IgD-negative memory B cell (primary cell): Measurements from ENCODE around the gene CABLES2. TPM values are rescaled to one million over a fixed set of nuclear protein-coding genes. Genes with fewer than 3 reads are reported as not detected.

Source experiments
- H3K27ac Mint-ChIP-seq, 3 donors: one replicate each; pipeline ENCODE4 v1.8.0; 2020 to 2022; ENCODE audit warnings: mild to moderate bottlenecking in 3 of 3, mixed read lengths in 3 of 3, moderate library complexity in 1 of 3
- H3K27me3 Mint-ChIP-seq: one replicate; pipeline ENCODE4 v1.8.0; 2021; ENCODE audit warnings: mixed read lengths
- H3K36me3 Mint-ChIP-seq: one replicate; pipeline ENCODE4 v1.8.0; 2020; ENCODE audit warnings: mild to moderate bottlenecking, mixed read lengths
- H3K4me1 Mint-ChIP-seq, 3 donors: one replicate each; pipeline ENCODE4 v1.8.0; 2020 to 2022; ENCODE audit warnings: mixed read lengths in 3 of 3, mild to moderate bottlenecking in 1 of 3
- H3K4me3 Mint-ChIP-seq, 4 donors: one replicate each; pipeline ENCODE4 v1.8.0; 2020 to 2022; ENCODE audit warnings: mild to moderate bottlenecking in 4 of 4, mixed read lengths in 4 of 4, moderate library complexity in 3 of 4
- H3K9me3 Mint-ChIP-seq, 3 donors: one replicate each; pipeline ENCODE4 v1.8.0; 2020 to 2021; ENCODE audit warnings: mixed read lengths in 3 of 3, mild to moderate bottlenecking in 1 of 3
- polyA plus RNA-seq: library from polyadenylated mRNA; unstranded; fragments of 300-500 nt; fragmentation: Illumina TruSeq; gene quantifications from one replicate; pipeline ENCODE4 v1.2.3, GENCODE V29; 2021

Gene CABLES2
- polyA plus RNA-seq, 1 donor from 2014 or later, result 1.1 TPM

- H3K27ac Mint-ChIP-seq, result peak overlapping the region in 1 of 3 donors; percentile 46
- no peak overlapping the region for H3K4me3 Mint-ChIP-seq
- no peaks in the 10 kb centered on the region for H3K27me3 Mint-ChIP-seq
- H3K9me3 Mint-ChIP-seq, result no peaks in the 10 kb centered on the region
- no peaks in the 10 kb centered on the region for H3K36me3 Mint-ChIP-seq
- H3K4me1 Mint-ChIP-seq, result no peaks in the 10 kb centered on the region
These were observed 50.4 kb downstream of the CABLES2 start for GRCh38 chr20:62356589-62357186.

DNA sequence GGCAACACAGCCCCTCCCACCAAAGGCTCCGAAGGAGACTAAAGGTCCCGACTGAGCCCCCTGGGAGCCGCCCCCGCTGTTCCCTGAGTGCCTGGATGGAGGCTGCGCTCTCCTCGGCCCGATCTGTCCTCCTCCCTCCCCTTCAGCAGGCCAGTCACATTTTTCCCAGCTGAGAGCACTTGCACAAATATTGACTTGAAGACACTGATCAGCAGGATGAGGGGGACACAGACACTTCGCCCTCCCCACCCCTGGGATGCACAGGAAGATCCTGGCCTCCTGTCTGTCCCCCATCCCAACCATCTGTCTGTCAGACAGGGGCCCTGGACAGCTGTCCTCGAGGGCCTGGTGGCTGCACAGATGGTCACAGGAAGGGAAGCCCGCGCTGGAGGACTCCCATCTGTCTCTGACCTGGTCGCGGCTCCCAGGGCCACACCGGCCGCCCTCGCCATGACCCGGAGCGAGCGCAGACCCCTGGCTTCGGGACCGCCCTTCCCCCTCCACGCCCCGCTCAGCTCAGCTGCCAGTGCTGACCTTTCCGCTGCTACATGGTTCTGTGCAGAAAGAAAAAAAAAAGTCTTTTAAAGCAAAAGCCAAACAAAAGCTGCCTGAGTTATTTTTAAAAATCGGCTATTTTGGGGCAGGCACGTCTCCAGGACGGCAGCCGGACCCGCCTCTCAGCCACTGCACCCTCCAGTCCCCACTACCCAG is 51.1 kb downstream of the CABLES2 start:
- H3K27me3 Mint-ChIP-seq, result no peaks in the 10 kb centered on the region
- H3K4me3 Mint-ChIP-seq, result no peak overlapping the region
- H3K27ac Mint-ChIP-seq, result no peak overlapping the region
- no peaks in the 10 kb centered on the region for H3K36me3 Mint-ChIP-seq
- no peaks in the 10 kb centered on the region for H3K9me3 Mint-ChIP-seq
- no peaks in the 10 kb centered on the region for H3K4me1 Mint-ChIP-seq

DNA sequence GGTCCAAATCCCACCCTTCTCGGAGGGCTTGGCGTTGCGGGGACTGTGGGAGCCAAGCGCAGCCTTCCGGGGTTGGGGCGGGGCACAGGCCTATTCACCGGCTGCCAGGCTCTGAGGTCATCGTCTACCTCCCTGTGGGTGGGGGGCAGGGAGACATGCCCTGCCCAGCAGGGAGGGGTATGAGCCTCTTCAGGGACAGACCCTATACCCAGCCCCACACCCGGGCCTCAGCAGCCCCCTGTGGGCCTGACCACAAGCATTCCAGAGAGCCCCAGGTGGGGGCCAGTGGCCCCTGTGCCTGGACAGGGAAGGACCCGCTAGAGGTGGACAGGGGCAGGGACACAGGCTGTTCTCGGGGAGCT is 51.6 kb downstream of the CABLES2 start:
- H3K4me3 Mint-ChIP-seq, result no peak overlapping the region
- no peaks in the 10 kb centered on the region for H3K36me3 Mint-ChIP-seq
- H3K27ac Mint-ChIP-seq, result no peak overlapping the region
- no peaks in the 10 kb centered on the region for H3K4me1 Mint-ChIP-seq
- H3K27me3 Mint-ChIP-seq, result no peaks in the 10 kb centered on the region
- H3K9me3 Mint-ChIP-seq, result no peaks in the 10 kb centered on the region

GRCh38 chr20:62354811-62355341 is 52.2 kb downstream of the CABLES2 start:
- Mint-ChIP-seq H3K4me3 (no peak overlapping the region), H3K27ac (no peak overlapping the region), H3K4me1 (no peaks in the 10 kb centered on the region), H3K27me3 (no peaks in the 10 kb centered on the region), H3K9me3 (no peaks in the 10 kb centered on the region), H3K36me3 (no peaks in the 10 kb centered on the region)

- Mint-ChIP-seq H3K9me3 (peaks cover 0 to 2% (median 0%) of the 10 kb centered on the region in 3 donors), H3K27me3 (no peaks in the 10 kb centered on the region), H3K4me3 (no peak overlapping the region), H3K4me1 (no peaks in the 10 kb centered on the region), H3K36me3 (no peaks in the 10 kb centered on the region), H3K27ac (no peak overlapping the region)
These were observed 52.9 kb downstream of the CABLES2 start for GRCh38 chr20:62354031-62354808.

GRCh38 chr20:62353289-62354030 is 53.6 kb downstream of the CABLES2 start:
- H3K9me3 Mint-ChIP-seq, result peaks cover 0 to 2% (median 0%) of the 10 kb centered on the region in 3 donors

DNA sequence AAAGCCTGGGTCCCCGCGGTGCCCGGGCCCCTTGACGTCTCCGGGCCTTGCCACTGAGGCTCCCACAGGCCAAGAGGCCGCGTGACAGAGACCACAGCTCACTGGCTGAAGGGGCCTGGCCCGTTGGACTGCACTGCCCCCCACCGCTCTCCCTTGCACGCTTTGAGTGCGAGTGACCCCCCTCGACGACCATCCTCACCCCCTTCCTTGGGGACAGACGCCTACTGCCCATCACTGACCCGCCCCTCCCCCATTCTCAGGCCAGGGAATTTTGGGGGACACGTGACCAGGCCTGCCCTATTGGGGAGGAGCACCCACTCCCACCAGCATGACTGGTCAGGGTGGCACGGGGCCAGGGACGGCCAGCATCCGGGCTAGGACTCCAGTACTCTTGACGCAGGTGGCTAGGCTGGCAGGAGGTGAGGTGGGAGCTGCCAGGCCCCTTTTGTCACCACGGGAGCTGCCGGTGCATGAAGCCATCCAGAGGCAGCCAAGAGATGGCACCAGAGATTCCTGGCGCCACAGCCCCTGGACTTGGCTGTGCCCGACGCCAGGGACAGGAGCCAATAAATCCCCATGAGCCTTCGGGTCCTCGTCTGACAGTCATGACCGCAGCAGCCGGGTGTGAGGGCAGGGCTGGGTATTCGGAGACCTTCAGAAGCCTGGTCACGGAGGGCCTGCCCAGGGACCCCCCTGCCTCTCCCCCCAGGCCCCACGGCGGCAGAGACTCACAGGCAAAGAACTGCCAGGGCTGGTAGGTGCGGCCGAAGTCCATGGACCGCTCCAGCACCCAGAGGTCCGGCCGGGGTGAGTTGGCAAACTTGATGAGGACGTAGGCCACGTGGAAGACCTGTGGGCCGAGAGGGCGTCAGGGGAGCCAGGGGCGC is 54.4 kb downstream of the CABLES2 start:
- Mint-ChIP-seq H3K4me3 (no peak overlapping the region), H3K27me3 (no peaks in the 10 kb centered on the region), H3K27ac (no peak overlapping the region), H3K9me3 (peaks cover 0 to 2% (median 0%) of the 10 kb centered on the region in 3 donors), H3K4me1 (peaks cover 0 to 1% (median 0%) of the 10 kb centered on the region in 3 donors), H3K36me3 (peaks cover 3% of the 10 kb centered on the region)

More at GRCh38 chr20:62353289-62354030, 53.6 kb downstream of the CABLES2 start:
- no peak overlapping the region for H3K27ac Mint-ChIP-seq
- no peak overlapping the region for H3K4me3 Mint-ChIP-seq
- peaks cover 3% of the 10 kb centered on the region for H3K36me3 Mint-ChIP-seq
- peaks cover 0 to 1% (median 0%) of the 10 kb centered on the region in 3 donors for H3K4me1 Mint-ChIP-seq
- no peaks in the 10 kb centered on the region for H3K27me3 Mint-ChIP-seq

GRCh38 chr20:62351469-62352401 is 55.4 kb downstream of the CABLES2 start:
- Mint-ChIP-seq H3K36me3 (peaks cover 3% of the 10 kb centered on the region), H3K4me3 (no peak overlapping the region), H3K9me3 (peaks cover 0 to 2% (median 0%) of the 10 kb centered on the region in 3 donors), H3K4me1 (peaks cover 0 to 1% (median 0%) of the 10 kb centered on the region in 3 donors), H3K27me3 (no peaks in the 10 kb centered on the region), H3K27ac (no peak overlapping the region)

GRCh38 chr20:62350629-62351422 is 56.3 kb downstream of the CABLES2 start:
- no peaks in the 10 kb centered on the region for H3K27me3 Mint-ChIP-seq
- peaks cover 0 to 1% (median 0%) of the 10 kb centered on the region in 3 donors for H3K4me1 Mint-ChIP-seq
- peaks cover 3% of the 10 kb centered on the region for H3K36me3 Mint-ChIP-seq
- H3K9me3 Mint-ChIP-seq, result peaks cover 0 to 2% (median 0%) of the 10 kb centered on the region in 3 donors
- no peak overlapping the region for H3K4me3 Mint-ChIP-seq
- H3K27ac Mint-ChIP-seq, result no peak overlapping the region

DNA sequence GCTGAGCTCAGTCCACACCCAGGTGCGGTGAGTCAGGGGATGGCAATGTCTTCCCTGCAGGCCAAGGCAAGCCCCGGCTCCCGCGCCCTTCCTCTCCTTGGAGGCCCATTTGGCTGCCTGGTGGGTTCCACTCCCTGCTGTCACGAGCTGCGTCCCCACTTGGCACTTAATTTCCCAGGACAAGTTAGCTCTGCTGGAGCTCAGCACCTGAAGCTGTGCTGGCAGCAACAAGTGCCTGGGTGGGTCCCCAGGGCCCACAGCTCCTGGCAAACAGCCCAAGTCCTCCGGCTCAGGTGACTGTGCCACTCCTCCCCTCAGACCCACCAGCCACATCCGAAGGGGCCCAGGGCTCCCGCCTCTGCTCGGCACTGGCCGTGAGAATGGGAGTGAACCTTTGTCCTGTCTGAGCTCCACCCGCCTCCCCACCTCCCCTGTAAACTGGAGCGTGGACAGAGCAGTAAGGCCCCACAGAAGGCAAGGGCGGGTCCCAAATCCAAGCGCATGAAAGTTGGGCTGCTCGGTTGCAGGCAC is 56.9 kb downstream of the CABLES2 start:
- no peak overlapping the region for H3K4me3 Mint-ChIP-seq
- H3K4me1 Mint-ChIP-seq, result peaks cover 0 to 1% (median 0%) of the 10 kb centered on the region in 3 donors
- H3K9me3 Mint-ChIP-seq, result peaks cover 0 to 2% (median 0%) of the 10 kb centered on the region in 3 donors
- no peak overlapping the region for H3K27ac Mint-ChIP-seq
- peaks cover 3% of the 10 kb centered on the region for H3K36me3 Mint-ChIP-seq
- no peaks in the 10 kb centered on the region for H3K27me3 Mint-ChIP-seq

DNA sequence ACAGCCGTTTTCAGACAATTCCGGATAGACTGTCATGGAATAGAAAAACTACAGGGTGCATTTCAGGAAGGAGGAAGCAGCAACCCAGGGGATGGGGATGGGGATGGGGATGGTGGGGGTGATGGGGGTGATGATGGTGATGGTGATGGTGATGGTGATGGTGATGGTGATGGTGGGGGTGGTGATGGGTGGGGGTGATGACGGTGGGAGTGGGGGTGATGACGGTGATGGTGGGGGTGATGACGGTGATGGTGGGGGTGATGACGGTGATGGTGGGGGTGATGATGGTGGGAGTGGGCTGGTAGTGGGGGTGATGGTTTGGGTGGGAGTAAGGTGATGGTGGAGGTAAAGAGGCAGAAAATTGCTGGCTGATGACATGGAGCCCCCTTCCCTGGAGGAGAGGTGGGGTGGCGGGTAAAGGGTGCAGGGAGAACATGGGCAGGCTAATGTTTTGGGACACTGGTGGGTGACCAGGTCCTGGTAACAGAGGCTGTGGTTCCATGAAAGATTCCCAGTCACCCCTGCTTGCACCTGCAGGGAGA is 57.5 kb downstream of the CABLES2 start:
- no peak overlapping the region for H3K27ac Mint-ChIP-seq
- peaks cover 0 to 4% (median 2%) of the 10 kb centered on the region in 3 donors for H3K4me1 Mint-ChIP-seq
- H3K9me3 Mint-ChIP-seq, result peaks cover 0 to 2% (median 0%) of the 10 kb centered on the region in 3 donors
- peaks cover 3% of the 10 kb centered on the region for H3K36me3 Mint-ChIP-seq
- H3K27me3 Mint-ChIP-seq, result no peaks in the 10 kb centered on the region
- H3K4me3 Mint-ChIP-seq, result no peak overlapping the region

GRCh38 chr20:62348604-62349003 is 58.5 kb downstream of the CABLES2 start:
- H3K4me3 Mint-ChIP-seq, result no peak overlapping the region
- no peaks in the 10 kb centered on the region for H3K27me3 Mint-ChIP-seq
- H3K4me1 Mint-ChIP-seq, result peaks cover 0 to 6% (median 5%) of the 10 kb centered on the region in 3 donors
- H3K9me3 Mint-ChIP-seq, result peaks cover 0 to 2% (median 0%) of the 10 kb centered on the region in 3 donors
- peaks cover 4% of the 10 kb centered on the region for H3K36me3 Mint-ChIP-seq
- H3K27ac Mint-ChIP-seq, result peak overlapping the region in 1 of 3 donors; percentile 44
